ENCODE data around the gene BNC2.

- TF ChIP-seq CTCF (IDR thresholded peaks at IDR 0.05; ENCODE audit: insufficient read depth, low read length) (no peak), REST (IDR thresholded peaks at IDR 0.05; ENCODE audit: insufficient replicate concordance, low read depth) (no peak), GABPA (IDR thresholded peaks at IDR 0.05; ENCODE audit: low read depth) (no peak), SPI1 (IDR thresholded peaks at IDR 0.05; ENCODE audit: borderline replicate concordance, low read depth) (no peak), POLR2AphosphoS5 (IDR thresholded peaks at IDR 0.05; ENCODE audit: low read depth) (no peak)
Observed at GRCh38 chr9:16668734-16669295, 201.7 kb downstream of the BNC2 start.
